Coronary artery (tissue), 2 donors: ENCODE data around the gene GRID2.

Source experiments
- DNase-seq: peaks from one replicate; pipeline ENCODE4 v3.0.0-alpha.2; 2017; ENCODE audit warnings: low spot score
- H3K27ac ChIP-seq, 2 donors: fragments of 200-600 bp; sonication (generic); one replicate each; pipeline ENCODE4 v1.5.1; 2016 to 2019
- H3K4me3 ChIP-seq: fragments of 200-600 bp; sonication (generic); 2 replicates; pipeline ENCODE4 v1.5.1; 2016; ENCODE audit warnings: mild to moderate bottlenecking, moderate library complexity
- TF ChIP-seq, protein P1 (sequence below): fragments of 200-600 bp; sonication (generic); IDR thresholded peaks from one replicate; pipeline ENCODE4 v1.5.1; 2019; ENCODE audit warnings: antibody characterized with exemption

The GRID2 gene

GRCh38 chr4:92658318-92658717, 354.6 kb downstream of the GRID2 start:
- Histone ChIP-seq H3K27ac (no peak overlapping the region), H3K4me3 (no peak overlapping the region)
- no peak for DNase-seq
- TF ChIP-seq, protein P1, sequence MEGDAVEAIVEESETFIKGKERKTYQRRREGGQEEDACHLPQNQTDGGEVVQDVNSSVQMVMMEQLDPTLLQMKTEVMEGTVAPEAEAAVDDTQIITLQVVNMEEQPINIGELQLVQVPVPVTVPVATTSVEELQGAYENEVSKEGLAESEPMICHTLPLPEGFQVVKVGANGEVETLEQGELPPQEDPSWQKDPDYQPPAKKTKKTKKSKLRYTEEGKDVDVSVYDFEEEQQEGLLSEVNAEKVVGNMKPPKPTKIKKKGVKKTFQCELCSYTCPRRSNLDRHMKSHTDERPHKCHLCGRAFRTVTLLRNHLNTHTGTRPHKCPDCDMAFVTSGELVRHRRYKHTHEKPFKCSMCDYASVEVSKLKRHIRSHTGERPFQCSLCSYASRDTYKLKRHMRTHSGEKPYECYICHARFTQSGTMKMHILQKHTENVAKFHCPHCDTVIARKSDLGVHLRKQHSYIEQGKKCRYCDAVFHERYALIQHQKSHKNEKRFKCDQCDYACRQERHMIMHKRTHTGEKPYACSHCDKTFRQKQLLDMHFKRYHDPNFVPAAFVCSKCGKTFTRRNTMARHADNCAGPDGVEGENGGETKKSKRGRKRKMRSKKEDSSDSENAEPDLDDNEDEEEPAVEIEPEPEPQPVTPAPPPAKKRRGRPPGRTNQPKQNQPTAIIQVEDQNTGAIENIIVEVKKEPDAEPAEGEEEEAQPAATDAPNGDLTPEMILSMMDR: no peak

DNA sequence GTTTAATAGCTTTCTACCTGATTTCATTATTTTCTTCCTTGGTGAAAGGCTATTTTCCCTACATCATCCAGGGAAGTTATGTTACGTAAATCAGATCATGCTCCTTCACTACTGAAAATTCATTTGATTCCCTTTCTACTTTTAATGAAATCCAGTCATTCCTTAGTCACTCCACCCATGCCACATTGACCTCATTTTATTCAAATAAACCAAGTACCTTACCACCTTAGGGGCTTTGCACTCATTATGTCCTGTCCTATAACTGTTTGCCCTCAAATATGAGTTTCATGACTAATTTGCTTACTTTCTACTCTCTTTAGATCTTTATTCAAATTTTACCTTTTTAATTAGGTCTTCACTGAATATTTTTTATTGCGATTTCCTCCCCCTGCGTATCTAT, 374.0 kb downstream of the GRID2 start:
- H3K4me3 ChIP-seq: no peak overlapping the region
- TF ChIP-seq, protein P1: no peak
- no peak overlapping the region for H3K27ac ChIP-seq
- no peak for DNase-seq

DNA sequence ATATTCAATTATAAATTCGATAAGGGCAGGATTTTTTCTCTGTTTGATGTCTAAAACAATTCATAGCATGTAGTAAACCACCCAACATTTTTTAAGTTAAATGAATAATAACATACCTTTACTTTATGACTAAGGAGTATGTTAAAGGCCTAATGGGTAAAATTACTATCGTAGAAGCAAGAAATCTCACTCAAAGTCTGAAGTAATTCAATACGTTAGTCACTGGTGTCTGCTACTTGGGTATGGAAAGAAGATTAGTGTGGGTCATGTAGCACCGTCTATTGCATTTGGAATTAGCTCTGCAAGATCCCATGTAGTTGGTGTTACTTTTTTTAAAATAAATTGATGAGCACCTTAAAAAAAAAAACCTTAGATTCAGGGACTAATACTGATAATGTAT, 374.5 kb downstream of the GRID2 start:
- no peak overlapping the region for H3K27ac ChIP-seq
- TF ChIP-seq, protein P1: no peak
- H3K4me3 ChIP-seq: no peak overlapping the region
- DNase-seq: no peak

DNA sequence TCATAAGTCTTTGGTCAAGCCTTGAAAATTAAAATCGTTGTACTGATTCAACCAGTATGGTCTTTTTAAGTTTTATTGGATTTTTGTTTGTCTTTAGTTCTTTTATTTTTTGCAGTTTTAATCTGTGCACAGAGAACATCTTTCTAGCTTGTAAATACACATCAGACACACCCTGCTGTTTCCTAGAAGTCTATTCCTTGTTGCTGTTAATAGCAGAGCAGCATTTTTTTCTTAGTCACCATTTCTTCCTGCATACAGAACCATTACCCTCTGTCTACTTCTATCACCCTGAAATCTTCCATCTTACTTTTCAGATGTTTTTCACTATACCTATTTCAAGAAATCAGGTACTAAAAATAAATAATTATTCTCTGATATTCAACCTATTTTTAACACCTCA, 375.4 kb downstream of the GRID2 start:
- H3K4me3 ChIP-seq: no peak overlapping the region
- no peak for DNase-seq
- TF ChIP-seq, protein P1: no peak
- H3K27ac ChIP-seq: no peak overlapping the region

DNA sequence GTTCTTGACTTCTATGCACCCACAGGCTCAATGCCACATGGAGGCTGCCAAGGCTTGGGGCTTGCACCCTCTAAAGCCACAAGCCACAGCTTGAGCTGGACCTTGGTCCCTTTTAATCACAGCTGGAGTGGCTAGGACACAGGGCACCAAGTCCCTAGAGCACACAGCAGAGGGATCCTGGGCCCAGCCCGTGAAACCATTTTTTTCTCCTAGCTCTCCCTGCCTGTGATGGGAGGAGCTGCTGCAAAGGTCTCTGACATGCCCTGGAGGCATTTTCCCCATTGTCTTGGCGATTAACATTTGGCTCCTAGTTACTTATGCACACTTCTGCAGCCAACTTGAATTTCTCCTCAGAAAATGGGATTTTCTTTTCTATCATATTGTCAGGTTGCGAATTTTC, 410.9 kb downstream of the GRID2 start:
- no peak overlapping the region for H3K4me3 ChIP-seq
- no peak for DNase-seq
- TF ChIP-seq, protein P1: no peak
- no peak overlapping the region for H3K27ac ChIP-seq

- no peak for DNase-seq
- Histone ChIP-seq H3K4me3 (no peak overlapping the region), H3K27ac (no peak overlapping the region)
- TF ChIP-seq, protein P1: no peak
Observed at GRCh38 chr4:92733231-92733630, 429.5 kb downstream of the GRID2 start.

- TF ChIP-seq, protein P1: no peak
- no peak overlapping the region for H3K27ac ChIP-seq
- H3K4me3 ChIP-seq: no peak overlapping the region
- no peak for DNase-seq
Observed at GRCh38 chr4:92735025-92735665, 431.4 kb downstream of the GRID2 start.
